BLaER1 treated with 17β-estradiol and CSF1 and Interleukin-3, amounts not matched to agents 10 nM and 100 nM (cell line): Measurements from ENCODE around the gene SEMG2.

Experiments used
- H3K27ac ChIP-seq, 11 experiments: shearing (Covaris generic); formaldehyde crosslinking; 2 replicates each; pipeline ENCODE4 v1.8.1; 2022
- H3K27me3 ChIP-seq, 11 experiments: shearing (Covaris generic); formaldehyde crosslinking; 2 replicates each; pipeline ENCODE4 v1.8.1; 2022
- H3K36me3 ChIP-seq, 11 experiments: shearing (Covaris generic); formaldehyde crosslinking; 2 replicates each; pipeline ENCODE4 v1.8.1; 2022
- H3K4me1 ChIP-seq, 10 experiments: shearing (Covaris generic); formaldehyde crosslinking; 2 replicates each; pipeline ENCODE4 v1.8.1; 2022
- H3K4me2 ChIP-seq, 11 experiments: shearing (Covaris generic); formaldehyde crosslinking; 2 replicates each; pipeline ENCODE4 v1.8.1; 2022
- H3K4me3 ChIP-seq, 10 experiments: shearing (Covaris generic); formaldehyde crosslinking; 2 replicates each; pipeline ENCODE4 v1.8.1; 2022
- H3K9ac ChIP-seq, 11 experiments: shearing (Covaris generic); formaldehyde crosslinking; 2 replicates each; pipeline ENCODE4 v1.8.1; 2022
- H3K9me3 ChIP-seq, 11 experiments: shearing (Covaris generic); formaldehyde crosslinking; replicated peaks in 1 of 11; 2 replicates each; pipeline ENCODE4 v1.8.1; 2022
- H4K20me1 ChIP-seq, 11 experiments: shearing (Covaris generic); formaldehyde crosslinking; 2 replicates each; pipeline ENCODE4 v1.8.1; 2022
- Cebpa-rat ChIP-seq, 11 experiments: shearing (Covaris generic); IDR thresholded peaks; 2 replicates each; pipeline ENCODE4 v1.8.1; 2022

The SEMG2 gene

GRCh38 chr20:45251884-45252560, 30.8 kb downstream of the SEMG2 start:
- Histone ChIP-seq H3K27me3 (no peaks in the 10 kb centered on the region), H3K9me3 (no peaks in the 10 kb centered on the region), H4K20me1 (no peaks in the 10 kb centered on the region), H3K36me3 (no peaks in the 10 kb centered on the region), H3K27ac (no peak overlapping the region), H3K4me3 (no peak overlapping the region), H3K4me2 (peak overlapping the region in 1 of 11 experiments; percentile 30; a peak in 1 of 22 replicates), H3K4me1 (peaks cover 0 to 34% (median 9%) of the 10 kb centered on the region in 10 experiments; a peak in 11 of 20 replicates), H3K9ac (no peak overlapping the region)
- no peak for TF ChIP-seq Cebpa-rat (IDR thresholded peaks at IDR 0.05)

- H3K27ac ChIP-seq = no peak overlapping the region; a peak in 1 of 22 replicates
- H3K4me1 ChIP-seq = peaks cover 0 to 34% (median 9%) of the 10 kb centered on the region in 10 experiments; a peak in 11 of 20 replicates
- no peak overlapping the region for H3K9ac ChIP-seq
- no peaks in the 10 kb centered on the region for H3K36me3 ChIP-seq
- H3K9me3 ChIP-seq = no peaks in the 10 kb centered on the region
- peak overlapping the region in 3 of 11 experiments; percentile 6 to 73 (median 71); a peak in 3 of 22 replicates for H3K4me2 ChIP-seq
- H3K27me3 ChIP-seq = no peaks in the 10 kb centered on the region
- no peak overlapping the region for H3K4me3 ChIP-seq
- TF ChIP-seq Cebpa-rat (IDR thresholded peaks at IDR 0.05) = no peak
- H4K20me1 ChIP-seq = no peaks in the 10 kb centered on the region
These were observed 32.1 kb downstream of the SEMG2 start for GRCh38 chr20:45253261-45253660.

DNA sequence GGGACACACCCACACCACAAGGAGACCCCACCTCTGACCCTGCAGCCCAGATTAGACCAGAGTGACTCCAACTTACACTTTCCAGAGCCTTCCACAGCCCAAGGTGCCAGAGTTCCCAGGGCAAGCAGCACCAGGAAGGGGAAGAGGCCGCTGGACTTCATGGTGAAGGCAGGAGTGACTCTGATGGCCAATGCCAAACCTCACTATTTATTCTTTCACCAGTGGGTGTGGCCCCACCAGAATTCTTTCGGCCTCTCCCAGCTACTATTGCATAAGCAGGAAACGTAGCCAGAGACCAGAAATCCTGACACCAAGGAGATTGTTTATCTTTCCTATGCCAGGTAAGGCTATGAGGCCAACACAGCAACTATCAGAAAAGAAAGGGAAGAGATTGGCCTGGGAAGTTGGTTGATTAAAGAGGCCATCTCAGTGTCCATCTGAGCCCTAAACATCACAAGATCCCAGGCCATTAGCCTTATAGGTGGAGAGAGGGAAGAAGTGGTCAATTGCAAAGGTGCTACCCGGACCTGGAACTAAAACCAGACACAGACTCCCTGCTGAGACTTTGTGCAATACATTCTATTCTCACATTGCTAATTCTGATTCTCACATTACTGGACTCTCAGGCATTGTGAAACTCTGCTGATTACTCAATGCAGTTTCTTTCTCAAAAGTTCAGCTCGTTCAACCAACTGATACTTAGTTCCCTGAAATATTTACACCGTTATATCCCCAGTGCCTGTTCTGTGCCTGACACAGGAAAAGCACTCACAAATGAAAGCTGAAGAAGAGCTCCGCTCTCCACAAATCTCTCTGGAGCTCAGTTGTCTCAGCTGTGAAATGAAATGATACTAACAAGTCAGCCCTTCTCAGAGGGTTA, 33.5 kb downstream of the SEMG2 start, which contains the start of gene SLPI:
SLPI (minus strand) TSS at position 182 of the 880 bp plus-strand sequence; CDS start at position 161, 21 bp downstream.
- H3K27ac ChIP-seq = peak within 1 kb of the TSS in 4 of 11 experiments; percentile 15 to 53 (median 26); a peak in 7 of 22 replicates
- no peak within 1 kb of the TSS; a peak in 1 of 20 replicates for H3K4me3 ChIP-seq
- H3K4me2 ChIP-seq = peak within 1 kb of the TSS in 8 of 11 experiments; percentile 12 to 73 (median 60); a peak in 14 of 22 replicates
- no peak within 1 kb of the TSS for H3K9ac ChIP-seq
- no peaks in the 10 kb centered on the region for H3K27me3 ChIP-seq
- H4K20me1 ChIP-seq = no peaks in the 10 kb centered on the region
- H3K4me1 ChIP-seq = peaks cover 0 to 34% (median 9%) of the 10 kb centered on the region in 10 experiments; a peak in 11 of 20 replicates
- no peaks in the 10 kb centered on the region for H3K9me3 ChIP-seq
- peak in 1 of 11 experiments; percentile 39; a peak in 1 of 22 replicates for TF ChIP-seq Cebpa-rat (IDR thresholded peaks at IDR 0.05)
- no peaks in the 10 kb centered on the region for H3K36me3 ChIP-seq

- Histone ChIP-seq H3K4me3 (no peak overlapping the region), H3K36me3 (no peaks in the 10 kb centered on the region), H3K9me3 (no peaks in the 10 kb centered on the region), H3K27ac (no peak overlapping the region), H3K4me2 (no peak overlapping the region), H3K4me1 (peaks cover 0 to 29% (median 9%) of the 10 kb centered on the region in 10 experiments; a peak in 11 of 20 replicates), H4K20me1 (no peaks in the 10 kb centered on the region), H3K27me3 (no peaks in the 10 kb centered on the region), H3K9ac (no peak overlapping the region)
- no peak for TF ChIP-seq Cebpa-rat (IDR thresholded peaks at IDR 0.05)
These were observed 36.0 kb downstream of the SEMG2 start for GRCh38 chr20:45257161-45257560.

DNA sequence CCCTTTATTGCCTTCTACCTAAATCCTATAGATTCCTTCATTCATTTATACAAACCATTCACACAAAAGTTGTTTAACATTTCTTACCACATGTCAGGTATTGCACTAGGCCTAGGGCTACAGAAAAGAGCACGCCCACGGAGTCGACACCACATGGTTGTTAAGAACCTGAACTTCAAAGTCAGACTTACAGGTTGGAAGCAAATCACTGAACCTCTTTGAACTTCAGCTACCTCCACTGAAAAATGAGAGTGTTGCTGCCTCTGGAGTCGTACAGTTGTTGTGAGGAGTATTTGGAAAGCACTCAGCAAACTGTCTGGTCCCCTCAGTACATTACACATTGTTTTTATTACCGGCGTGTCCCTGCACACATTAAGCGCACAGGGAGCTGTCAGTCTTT, 36.5 kb downstream of the SEMG2 start:
- Histone ChIP-seq H3K27me3 (no peaks in the 10 kb centered on the region), H4K20me1 (no peaks in the 10 kb centered on the region), H3K27ac (no peak overlapping the region), H3K4me1 (peaks cover 0 to 29% (median 9%) of the 10 kb centered on the region in 10 experiments; a peak in 11 of 20 replicates), H3K36me3 (no peaks in the 10 kb centered on the region), H3K9me3 (no peaks in the 10 kb centered on the region), H3K4me2 (no peak overlapping the region), H3K4me3 (no peak overlapping the region), H3K9ac (no peak overlapping the region)
- TF ChIP-seq Cebpa-rat (IDR thresholded peaks at IDR 0.05) = no peak

DNA sequence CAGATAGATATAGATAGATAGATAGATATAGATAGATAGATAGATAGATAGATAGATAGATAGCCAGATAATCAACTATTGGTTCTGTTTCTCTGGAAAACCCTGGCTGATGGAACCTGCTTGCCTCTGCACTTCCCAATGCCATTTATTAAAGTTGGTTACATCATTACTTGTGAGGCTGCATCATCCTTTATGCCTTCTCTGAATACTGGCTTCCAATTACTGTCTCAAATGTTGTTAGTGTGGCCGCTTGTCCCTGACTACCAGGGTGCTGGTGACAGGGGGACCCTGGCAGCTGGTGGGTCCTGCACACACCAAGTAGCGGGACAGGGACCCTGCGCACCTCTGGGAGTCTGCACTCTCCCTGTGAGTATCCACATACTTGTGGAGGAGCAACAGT, 37.1 kb downstream of the SEMG2 start:
- no peak overlapping the region for H3K4me2 ChIP-seq
- no peak overlapping the region for H3K4me3 ChIP-seq
- H3K9ac ChIP-seq = no peak overlapping the region
- no peaks in the 10 kb centered on the region for H3K36me3 ChIP-seq
- H3K27me3 ChIP-seq = no peaks in the 10 kb centered on the region
- no peak for TF ChIP-seq Cebpa-rat (IDR thresholded peaks at IDR 0.05)
- H4K20me1 ChIP-seq = no peaks in the 10 kb centered on the region
- no peak overlapping the region for H3K27ac ChIP-seq
- H3K9me3 ChIP-seq = no peaks in the 10 kb centered on the region
- peaks cover 0 to 29% (median 9%) of the 10 kb centered on the region in 10 experiments; a peak in 11 of 20 replicates for H3K4me1 ChIP-seq

DNA sequence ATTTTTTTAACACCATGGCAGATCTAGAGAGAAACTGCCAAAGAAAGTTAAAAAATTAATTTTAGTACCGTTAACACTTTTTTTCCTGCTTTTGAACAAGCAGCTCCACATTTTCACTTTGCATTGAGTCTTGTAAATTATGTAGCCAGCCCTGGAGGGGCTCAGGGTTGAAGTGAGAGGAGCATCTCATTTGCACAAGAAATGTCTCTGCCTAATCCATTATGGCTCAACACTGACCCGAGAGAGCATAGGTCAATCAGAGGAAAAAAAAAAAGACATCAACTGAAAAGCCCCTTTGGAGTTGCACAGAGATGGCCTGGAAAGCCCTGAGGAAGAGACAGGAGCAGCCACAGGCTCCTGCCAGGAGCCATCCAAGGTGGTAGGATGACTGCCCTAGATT, 37.5 kb downstream of the SEMG2 start:
- Histone ChIP-seq H3K4me1 (peaks cover 0 to 27% (median 9%) of the 10 kb centered on the region in 10 experiments; a peak in 11 of 20 replicates), H3K36me3 (no peaks in the 10 kb centered on the region), H3K27ac (no peak overlapping the region), H3K9me3 (no peaks in the 10 kb centered on the region), H4K20me1 (no peaks in the 10 kb centered on the region), H3K4me3 (no peak overlapping the region), H3K4me2 (no peak overlapping the region), H3K27me3 (no peaks in the 10 kb centered on the region), H3K9ac (no peak overlapping the region)
- no peak for TF ChIP-seq Cebpa-rat (IDR thresholded peaks at IDR 0.05)

DNA sequence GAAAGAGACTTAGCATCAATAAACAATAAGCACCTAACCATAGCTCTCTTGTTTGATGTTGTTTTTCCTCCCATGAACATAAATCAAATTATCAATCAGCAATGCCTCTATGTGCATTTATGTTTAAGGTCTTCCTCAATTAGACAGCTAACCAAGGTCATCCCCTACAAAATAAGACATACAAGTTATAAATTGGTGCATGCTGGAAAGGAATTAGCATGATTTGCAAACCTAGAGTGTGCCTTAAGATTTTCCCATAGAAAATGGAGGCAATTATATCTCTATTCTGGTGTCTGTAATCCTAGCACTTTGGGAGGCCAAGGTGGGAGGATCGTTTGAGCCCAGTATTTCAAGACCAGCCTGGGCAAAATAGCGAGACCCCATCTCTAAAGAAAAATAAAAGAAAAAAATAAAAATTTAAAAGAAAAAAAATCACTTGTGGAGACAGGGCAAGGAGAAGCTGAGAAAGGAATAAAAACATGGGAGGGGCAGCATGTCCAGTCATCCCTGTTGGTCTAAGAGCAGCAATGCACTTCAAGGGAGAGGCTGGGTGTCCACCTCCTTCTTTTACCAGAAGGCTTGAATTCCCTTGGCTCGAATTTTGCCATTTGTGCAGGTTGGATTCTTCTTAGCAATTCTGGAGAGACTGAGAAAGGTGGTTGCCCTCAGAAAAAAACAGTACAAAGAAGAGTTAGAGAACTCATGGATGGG, 42.5 kb downstream of the SEMG2 start:
- H3K4me2 ChIP-seq = no peak overlapping the region
- no peaks in the 10 kb centered on the region for H3K9me3 ChIP-seq
- H3K27ac ChIP-seq = no peak overlapping the region
- H3K4me3 ChIP-seq = no peak overlapping the region
- H3K27me3 ChIP-seq = no peaks in the 10 kb centered on the region
- no peak for TF ChIP-seq Cebpa-rat (IDR thresholded peaks at IDR 0.05)
- no peaks in the 10 kb centered on the region for H4K20me1 ChIP-seq
- no peaks in the 10 kb centered on the region for H3K36me3 ChIP-seq
- H3K9ac ChIP-seq = no peak overlapping the region
- no peaks in the 10 kb centered on the region for H3K4me1 ChIP-seq

DNA sequence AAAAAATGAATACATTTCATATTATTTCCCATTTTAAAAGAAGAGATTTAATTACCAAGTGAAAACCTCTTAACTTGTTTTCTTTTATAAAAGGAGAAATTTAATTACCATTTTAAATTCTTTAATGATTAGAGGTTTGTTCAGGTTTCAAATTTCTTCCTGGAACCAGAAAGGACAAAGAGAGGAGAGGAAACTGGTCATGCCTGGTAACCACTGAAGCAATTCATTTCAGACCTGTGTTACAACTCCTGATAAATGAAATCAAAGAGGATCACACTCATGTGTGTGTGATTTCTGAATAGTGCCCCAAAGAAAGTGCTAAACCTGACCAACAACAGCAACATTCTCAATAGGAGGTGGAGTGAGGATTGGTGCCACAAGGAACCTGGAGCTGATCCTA, 45.8 kb downstream of the SEMG2 start:
- Histone ChIP-seq H3K36me3 (no peaks in the 10 kb centered on the region), H3K27ac (no peak overlapping the region), H3K4me2 (no peak overlapping the region), H3K9me3 (no peaks in the 10 kb centered on the region), H3K9ac (no peak overlapping the region), H3K4me1 (no peaks in the 10 kb centered on the region), H3K4me3 (no peak overlapping the region), H3K27me3 (no peaks in the 10 kb centered on the region), H4K20me1 (no peaks in the 10 kb centered on the region)
- TF ChIP-seq Cebpa-rat (IDR thresholded peaks at IDR 0.05) = no peak
